HEK293 (cell line): ENCODE results near the gene ZBTB17.
"Not testable (repeated sequence)": the region's sequence is repeated elsewhere in the genome, so short reads cannot be mapped to it uniquely, and the experiment has no call there.

Experiments
- CTCF ChIA-PET: fragments of 350-600 bp; formaldehyde crosslinking; extraction: SDS; loops from one replicate; lab custom pipeline; 2021; ENCODE audit warnings: antibody characterized with exemption; lab: Yijun Ruan, JAX
- POLR2A ChIA-PET: fragments of 300-600 bp; formaldehyde crosslinking; extraction: SDS; loops from one replicate; lab custom pipeline; 2020; ENCODE audit warnings: antibody characterized with exemption, inconsistent platforms; lab: Yijun Ruan, JAX
- H3K27ac ChIP-seq: fragments of 200-500 bp; sonication (Bioruptor generic); 2 replicates; pipeline ENCODE4 v1.5.1; 2014; ENCODE audit warnings: low read depth, low read length, control low read depth, inconsistent platforms; ENCODE audit errors: extremely low read depth
- H3K36me3 ChIP-seq, 2 experiments: fragments of 200-500 bp in 1 of 2; sonication (Bioruptor generic) in 1 of 2; 1 replicate in 1 of 2; 2 replicates in 1 of 2; pipeline ENCODE4 v1.5.1; 2014 to 2017; ENCODE audit warnings: inconsistent platforms in 2 of 2, low read length in 2 of 2; ENCODE audit not compliant: control insufficient read depth in 2 of 2, insufficient read depth in 1 of 2
- H3K4me1 ChIP-seq: fragments of 200-500 bp; sonication (Bioruptor generic); 2 replicates; pipeline ENCODE4 v1.5.1; 2014; ENCODE audit warnings: mild to moderate bottlenecking, low read length, inconsistent platforms; ENCODE audit not compliant: control insufficient read depth, insufficient read depth
- H3K4me3 ChIP-seq: 2 replicates; pipeline ENCODE4 v1.5.1; 2011; ENCODE audit warnings: low read depth, mild to moderate bottlenecking, control low read depth, low read length, moderate library complexity
- H3K9me3 ChIP-seq: fragments of 200-500 bp; sonication (Bioruptor generic); 2 replicates; pipeline ENCODE4 v1.5.1; 2014; ENCODE audit warnings: low read depth, low read length, inconsistent platforms; ENCODE audit not compliant: control insufficient read depth, insufficient read depth
- ATF2 ChIP-seq: fragments of 450-650 bp; formaldehyde crosslinking; IDR thresholded peaks from 2 replicates; pipeline ENCODE4 v1.5.1; 2016; ENCODE audit warnings: missing biosample characterization, missing genetic modification characterization, low read depth
- BCL6B ChIP-seq: fragments of 450-650 bp; formaldehyde crosslinking; IDR thresholded peaks from 2 replicates; pipeline ENCODE4 v1.5.1; 2017; ENCODE audit warnings: missing biosample characterization, missing genetic modification characterization
- KLF1 ChIP-seq: fragments of 450-650 bp; formaldehyde crosslinking; IDR thresholded peaks from 2 replicates; pipeline ENCODE4 v1.5.1; 2016; ENCODE audit warnings: missing biosample characterization, missing genetic modification characterization
- OSR2 ChIP-seq: fragments of 450-650 bp; formaldehyde crosslinking; IDR thresholded peaks from 2 replicates; pipeline ENCODE4 v1.5.1; 2016; ENCODE audit warnings: missing biosample characterization, missing genetic modification characterization
- PRDM1 ChIP-seq: fragments of 450-650 bp; formaldehyde crosslinking; IDR thresholded peaks from 2 replicates; pipeline ENCODE4; 2016; ENCODE audit warnings: missing biosample characterization, missing genetic modification characterization
- PRDM2 ChIP-seq: fragments of 450-650 bp; formaldehyde crosslinking; IDR thresholded peaks from 2 replicates; pipeline ENCODE4 v1.5.1; 2016; ENCODE audit warnings: missing biosample characterization, missing genetic modification characterization, borderline replicate concordance
- WT1 ChIP-seq: fragments of 450-650 bp; formaldehyde crosslinking; IDR thresholded peaks from 2 replicates; pipeline ENCODE4 v1.5.1; 2016; ENCODE audit warnings: missing biosample characterization, missing genetic modification characterization
- ZBTB17 ChIP-seq: fragments of 450-650 bp; formaldehyde crosslinking; IDR thresholded peaks from 2 replicates; pipeline ENCODE4 v1.5.1; 2016; ENCODE audit warnings: missing biosample characterization, missing genetic modification characterization
- ZIC2 ChIP-seq: fragments of 450-650 bp; formaldehyde crosslinking; IDR thresholded peaks from 2 replicates; pipeline ENCODE4 v1.5.1; 2016; ENCODE audit warnings: missing biosample characterization, missing genetic modification characterization
- ZNF10 ChIP-seq: fragments of 450-650 bp; formaldehyde crosslinking; IDR thresholded peaks from 2 replicates; pipeline ENCODE4 v1.5.1; 2017; ENCODE audit warnings: missing biosample characterization, missing genetic modification characterization
- ZNF132 ChIP-seq: fragments of 450-650 bp; formaldehyde crosslinking; IDR thresholded peaks from 2 replicates; pipeline ENCODE4 v1.5.1; 2017; ENCODE audit warnings: missing biosample characterization, missing genetic modification characterization, borderline replicate concordance
- ZNF146 ChIP-seq: fragments of 450-650 bp; formaldehyde crosslinking; IDR thresholded peaks from 2 replicates; pipeline ENCODE4 v1.5.1; 2016; ENCODE audit warnings: missing biosample characterization, missing genetic modification characterization
- ZNF169 ChIP-seq: fragments of 450-650 bp; formaldehyde crosslinking; IDR thresholded peaks from 2 replicates; pipeline ENCODE4 v1.5.1; 2016; ENCODE audit warnings: missing biosample characterization, missing genetic modification characterization
- ZNF175 ChIP-seq: fragments of 450-650 bp; formaldehyde crosslinking; IDR thresholded peaks from 2 replicates; pipeline ENCODE4 v1.5.1; 2016; ENCODE audit warnings: missing biosample characterization, missing genetic modification characterization
- ZNF184 ChIP-seq: fragments of 450-650 bp; IDR thresholded peaks from 2 replicates; pipeline ENCODE4 v1.5.1; 2018; ENCODE audit warnings: missing biosample characterization, mild to moderate bottlenecking, missing genetic modification characterization
- ZNF2 ChIP-seq: fragments of 450-650 bp; formaldehyde crosslinking; IDR thresholded peaks from 2 replicates; pipeline ENCODE4 v1.5.1; 2016; ENCODE audit warnings: missing biosample characterization, missing genetic modification characterization
- ZNF280D ChIP-seq: fragments of 450-650 bp; formaldehyde crosslinking; IDR thresholded peaks from 2 replicates; pipeline ENCODE4 v1.5.1; 2016; ENCODE audit warnings: missing biosample characterization, missing genetic modification characterization
- ZNF335 ChIP-seq: fragments of 450-650 bp; formaldehyde crosslinking; conservative IDR thresholded peaks from 2 replicates; pipeline ENCODE4 v1.5.1; 2016; ENCODE audit warnings: missing biosample characterization, missing genetic modification characterization
- ZNF366 ChIP-seq: fragments of 450-650 bp; formaldehyde crosslinking; conservative IDR thresholded peaks from 2 replicates; pipeline ENCODE4 v1.5.1; 2016; ENCODE audit warnings: missing biosample characterization, missing genetic modification characterization
- ZNF501 ChIP-seq: fragments of 450-650 bp; formaldehyde crosslinking; IDR thresholded peaks from 2 replicates; pipeline ENCODE4 v1.5.1; 2016; ENCODE audit warnings: missing biosample characterization, missing genetic modification characterization
- ZNF585B ChIP-seq: fragments of 450-650 bp; formaldehyde crosslinking; IDR thresholded peaks from 2 replicates; pipeline ENCODE4 v1.5.1; 2016; ENCODE audit warnings: missing biosample characterization, missing genetic modification characterization
- ZNF701 ChIP-seq: fragments of 450-650 bp; formaldehyde crosslinking; IDR thresholded peaks from 2 replicates; pipeline ENCODE4 v1.5.1; 2016; ENCODE audit warnings: missing biosample characterization, missing genetic modification characterization
- ZNF830 ChIP-seq: fragments of 450-650 bp; IDR thresholded peaks from 2 replicates; pipeline ENCODE4 v1.5.0; 2018; ENCODE audit warnings: missing biosample characterization, missing genetic modification characterization, low read depth, mild to moderate bottlenecking, moderate library complexity

Gene ZBTB17

GRCh38 chr1:15977947-15978346 lies 2.0 kb upstream of the ZBTB17 start:
- H3K27ac ChIP-seq, H3K9me3 ChIP-seq, H3K4me3 ChIP-seq, POLR2A ChIA-PET, H3K4me1 ChIP-seq, H3K36me3 ChIP-seq, CTCF ChIA-PET: not testable (repeated sequence)
- TF ChIP-seq ZNF146 (tag by site-specific recombination) = peak; percentile 68

- Histone ChIP-seq H3K4me1 (no peaks in the 10 kb centered on the region), H3K4me3 (peak overlapping the region; percentile 98), H3K27ac (peak overlapping the region; percentile 44; the same call in 1 of the 2 replicates), H3K9me3 (no peaks in the 10 kb centered on the region), H3K36me3 (peaks cover 0 to 26% of the 10 kb centered on the region in 2 experiments; a peak in 2 of 3 replicates)
- ChIA-PET POLR2A (interaction anchor here (0.8 to 1.8 kb wide), 9 partner anchors 12 to 242 kb away, joined by 3 to 6 read pairs (median 4); partner anchors contain the start of gene SPEN), CTCF (interaction anchor here (0.8 to 3.2 kb wide), 7 partner anchors 11 to 389 kb away, joined by 3 to 16 read pairs (median 5); no protein-coding TSS in a partner anchor)
- TF ChIP-seq ZNF335 (peak; percentile 62), PRDM1 (tag by site-specific recombination) (no peak), ZNF501 (tag by site-specific recombination) (no peak), ZNF701 (tag by site-specific recombination) (no peak), PRDM2 (tag by site-specific recombination) (no peak), ZNF2 (tag by site-specific recombination) (no peak), ATF2 (tag by site-specific recombination) (no peak), ZNF10 (tag by site-specific recombination) (peak; percentile 86), WT1 (tag by site-specific recombination) (no peak), ZNF132 (tag by site-specific recombination) (no peak), ZNF830 (tag by site-specific recombination) (no peak), ZNF175 (tag by site-specific recombination) (no peak), OSR2 (tag by site-specific recombination) (0 out of 2 replicates have a peak, but pooled peaks have one; percentile 31), ZNF366 (tag by site-specific recombination) (0 out of 2 replicates have a peak, but pooled peaks have one; percentile 11), KLF1 (tag by site-specific recombination) (peak; percentile 52; the same call in 1 of the 2 replicates), BCL6B (tag by site-specific recombination) (no peak), ZBTB17 (tag by site-specific recombination) (peak; percentile 35; the same call in 1 of the 2 replicates), ZNF585B (tag by site-specific recombination) (no peak), ZNF280D (tag by site-specific recombination) (no peak), ZIC2 (no peak), ZNF184 (no peak), ZNF169 (tag by site-specific recombination) (no peak)
Measured at GRCh38 chr1:15975358-15975804, 520 bp downstream of the ZBTB17 start.
